ENCODE results near the gene DHDDS. TPM values are rescaled to one million over a fixed set of nuclear protein-coding genes. Genes with fewer than 3 reads are reported as not detected.
A peak's percentile ranks its signal among the peaks of the same experiment; 100 is the strongest.

Gene DHDDS
- total and polyA plus RNA-seq, 2 experiments from 2014 or later: 46.8 to 48.7 TPM

- Histone ChIP-seq H3K9me3 (ENCODE audit: low read depth) (no peaks in the 10 kb centered on the region), H3K36me3 (peaks cover 24% of the 10 kb centered on the region), H3K27ac (no peak overlapping the region), H3K27me3 (no peaks in the 10 kb centered on the region), H3K4me1 (ENCODE audit: low read depth) (no peaks in the 10 kb centered on the region), H3K4me3 (no peak overlapping the region)
- no peak for DNase-seq (ENCODE audit: low read depth in 1 of 2, low spot score in 1 of 2)
- no peak for TF ChIP-seq CTCF (IDR thresholded peaks at IDR 0.05; ENCODE audit: low read depth, low read length)
Measured at GRCh38 chr1:26449868-26450267, 17.7 kb downstream of the DHDDS start.

- TF ChIP-seq CTCF (IDR thresholded peaks at IDR 0.05; ENCODE audit: low read depth, low read length): no peak
- H3K27me3 ChIP-seq: no peaks in the 10 kb centered on the region
- H3K4me1 ChIP-seq (ENCODE audit: low read depth): no peaks in the 10 kb centered on the region
- no peak overlapping the region for H3K27ac ChIP-seq
- H3K36me3 ChIP-seq: peaks cover 16% of the 10 kb centered on the region
- no peaks in the 10 kb centered on the region for H3K9me3 ChIP-seq (ENCODE audit: low read depth)
- no peak overlapping the region for H3K4me3 ChIP-seq
- no peak for DNase-seq (ENCODE audit: low read depth in 1 of 2, low spot score in 1 of 2)
Measured at GRCh38 chr1:26450908-26451307, 18.8 kb downstream of the DHDDS start.

DNA sequence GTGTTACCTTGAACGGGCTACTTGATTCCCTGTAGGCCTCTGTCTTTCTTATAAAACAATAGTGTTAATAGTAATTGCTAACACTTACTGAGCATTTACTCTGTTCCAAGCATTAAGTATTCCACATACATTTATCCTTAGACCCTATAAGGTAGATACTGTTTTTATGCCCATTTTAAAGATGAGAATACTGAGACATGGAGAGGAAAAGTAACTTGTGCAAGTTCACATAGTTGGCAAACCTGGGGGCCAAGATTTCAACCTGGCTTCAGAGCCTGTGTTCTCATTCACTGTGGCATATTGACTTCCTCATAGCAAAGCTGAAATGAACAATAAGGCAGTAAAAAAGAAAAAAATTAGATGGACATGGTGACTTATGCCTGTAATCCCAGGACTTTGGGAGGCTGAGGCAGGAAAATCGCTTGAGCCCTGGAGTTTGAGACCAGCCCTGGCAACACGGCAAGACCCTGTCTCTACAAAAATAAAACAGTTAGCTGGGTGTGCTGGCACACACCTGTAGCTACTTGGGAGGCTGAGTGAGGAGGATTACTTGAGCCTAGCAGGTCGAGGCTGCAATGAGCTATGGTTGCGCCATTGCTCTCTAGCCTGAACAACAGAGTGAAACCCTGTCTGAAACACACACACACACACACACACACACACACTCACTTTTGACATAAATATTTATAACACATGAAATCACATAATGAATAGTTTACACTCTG lies 20.5 kb downstream of the DHDDS start:
- no peak for TF ChIP-seq CTCF (IDR thresholded peaks at IDR 0.05; ENCODE audit: low read depth, low read length)
- H3K4me1 ChIP-seq (ENCODE audit: low read depth): no peaks in the 10 kb centered on the region
- no peak overlapping the region for H3K27ac ChIP-seq
- H3K27me3 ChIP-seq: no peaks in the 10 kb centered on the region
- peaks cover 17% of the 10 kb centered on the region for H3K36me3 ChIP-seq
- DNase-seq (ENCODE audit: low read depth in 1 of 2, low spot score in 1 of 2): no peak
- H3K9me3 ChIP-seq (ENCODE audit: low read depth): no peaks in the 10 kb centered on the region
- no peak overlapping the region for H3K4me3 ChIP-seq

- peaks cover 17% of the 10 kb centered on the region for H3K36me3 ChIP-seq
- no peaks in the 10 kb centered on the region for H3K27me3 ChIP-seq
- peak overlapping the region; percentile 7 for H3K27ac ChIP-seq
- no peak overlapping the region for H3K4me3 ChIP-seq
- H3K4me1 ChIP-seq (ENCODE audit: low read depth): no peaks in the 10 kb centered on the region
- H3K9me3 ChIP-seq (ENCODE audit: low read depth): no peaks in the 10 kb centered on the region
- DNase-seq (ENCODE audit: low read depth in 1 of 2, low spot score in 1 of 2): no peak
- TF ChIP-seq CTCF (IDR thresholded peaks at IDR 0.05; ENCODE audit: low read depth, low read length): no peak
Measured at GRCh38 chr1:26459148-26459547, 27.0 kb downstream of the DHDDS start.

DNA sequence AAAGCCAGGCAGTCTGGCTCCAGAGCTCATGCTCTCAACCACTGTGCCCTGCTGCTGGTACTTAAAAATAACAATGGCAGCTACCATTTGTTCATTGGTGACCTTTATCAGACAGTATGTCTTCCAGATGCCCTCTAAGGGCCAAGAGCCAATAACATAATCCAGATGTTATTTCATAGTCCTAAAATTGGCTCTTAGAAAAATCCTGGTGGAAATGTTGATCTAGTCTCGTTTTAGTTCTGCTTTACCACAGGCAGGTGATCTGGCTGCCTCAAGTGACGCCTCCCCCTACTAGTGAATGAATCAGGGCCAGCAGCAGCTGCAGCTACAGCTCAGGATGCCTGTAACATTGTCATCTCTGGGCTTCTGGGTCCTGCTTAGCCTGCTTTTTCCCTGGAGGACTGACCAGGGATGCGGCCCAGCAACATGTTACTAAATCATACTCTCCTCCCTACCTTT lies 27.5 kb downstream of the DHDDS start:
- no peak for TF ChIP-seq CTCF (IDR thresholded peaks at IDR 0.05; ENCODE audit: low read depth, low read length)
- no peak overlapping the region for H3K4me3 ChIP-seq

More for the DNA sequence above, 27.5 kb downstream of the DHDDS start:
- H3K4me1 ChIP-seq (ENCODE audit: low read depth): no peaks in the 10 kb centered on the region
- peak overlapping the region; percentile 7 for H3K27ac ChIP-seq
- no peaks in the 10 kb centered on the region for H3K9me3 ChIP-seq (ENCODE audit: low read depth)
- H3K27me3 ChIP-seq: no peaks in the 10 kb centered on the region
- DNase-seq (ENCODE audit: low read depth in 1 of 2, low spot score in 1 of 2): no peak
- H3K36me3 ChIP-seq: peaks cover 17% of the 10 kb centered on the region
